ENCODE measurements around the gene SPEG. TPM values are rescaled to one million over a fixed set of nuclear protein-coding genes. Genes with fewer than 3 reads are reported as not detected.

Gene SPEG
- total RNA-seq, 2 donors from 2014 or later: 30.7 to 53.4 TPM

- Histone ChIP-seq H3K27ac (no peak overlapping the region), H3K9me3 (no peaks in the 10 kb centered on the region), H3K4me3 (no peak overlapping the region), H3K4me1 (replicated peaks) (peaks cover 6% of the 10 kb centered on the region), H3K27me3 (replicated peaks; ENCODE audit: insufficient read depth) (peaks cover 4% of the 10 kb centered on the region), H3K36me3 (no peaks in the 10 kb centered on the region)
- intact Hi-C loops (cut with DNase I): no loop called here
- no peak for DNase-seq (ENCODE audit: low spot score)
- 78% methylated on average over 8 of the region's 8 CpGs for WGBS
- TF ChIP-seq CTCF (IDR thresholded peaks at IDR 0.05): no peak
- TF ChIP-seq POLR2A (IDR thresholded peaks at IDR 0.05): no peak
- no peak for TF ChIP-seq POLR2AphosphoS5 (IDR thresholded peaks at IDR 0.05)
Measured at GRCh38 chr2:219486380-219486959, 51.8 kb downstream of the SPEG start.

- DNase-seq (ENCODE audit: low spot score): no peak
- TF ChIP-seq POLR2A (IDR thresholded peaks at IDR 0.05) (no peak), POLR2AphosphoS5 (IDR thresholded peaks at IDR 0.05) (no peak), CTCF (IDR thresholded peaks at IDR 0.05) (no peak)
- Histone ChIP-seq H3K4me3 (no peak overlapping the region), H3K4me1 (replicated peaks) (peaks cover 6% of the 10 kb centered on the region), H3K9me3 (no peaks in the 10 kb centered on the region), H3K27me3 (replicated peaks; ENCODE audit: insufficient read depth) (peaks cover 4% of the 10 kb centered on the region), H3K27ac (no peak overlapping the region), H3K36me3 (no peaks in the 10 kb centered on the region)
- intact Hi-C loops (cut with DNase I): no loop called here
- 93% methylated on average over 16 of the region's 17 CpGs for WGBS
Measured at GRCh38 chr2:219488149-219488843, 53.7 kb downstream of the SPEG start.

GRCh38 chr2:219488844-219489194 lies 54.2 kb downstream of the SPEG start:
- H3K27me3 ChIP-seq (replicated peaks; ENCODE audit: insufficient read depth): peaks cover under 1% of the 10 kb centered on the region
- TF ChIP-seq CTCF (IDR thresholded peaks at IDR 0.05) (no peak), POLR2A (IDR thresholded peaks at IDR 0.05) (no peak), POLR2AphosphoS5 (IDR thresholded peaks at IDR 0.05) (no peak)
- no peak overlapping the region for H3K27ac ChIP-seq
- DNase-seq (ENCODE audit: low spot score): no peak
- 89% methylated on average over 14 of the region's 14 CpGs for WGBS
- intact Hi-C loops (cut with DNase I): no loop called here
- H3K9me3 ChIP-seq: no peaks in the 10 kb centered on the region
- no peaks in the 10 kb centered on the region for H3K36me3 ChIP-seq
- peaks cover 6% of the 10 kb centered on the region for H3K4me1 ChIP-seq (replicated peaks)
- no peak overlapping the region for H3K4me3 ChIP-seq

GRCh38 chr2:219489315-219489714 lies 54.7 kb downstream of the SPEG start:
- Histone ChIP-seq H3K36me3 (no peaks in the 10 kb centered on the region), H3K4me3 (no peak overlapping the region)
- 91% methylated on average over 9 of the region's 9 CpGs for WGBS

More at GRCh38 chr2:219489315-219489714, 54.7 kb downstream of the SPEG start:
- H3K9me3 ChIP-seq: no peaks in the 10 kb centered on the region
- TF ChIP-seq CTCF (IDR thresholded peaks at IDR 0.05): no peak
- TF ChIP-seq POLR2AphosphoS5 (IDR thresholded peaks at IDR 0.05): no peak
- TF ChIP-seq POLR2A (IDR thresholded peaks at IDR 0.05): no peak
- H3K27me3 ChIP-seq (replicated peaks; ENCODE audit: insufficient read depth): no peaks in the 10 kb centered on the region
- intact Hi-C loops (cut with DNase I): no loop called here
- DNase-seq (ENCODE audit: low spot score): no peak
- H3K4me1 ChIP-seq (replicated peaks): peaks cover 3% of the 10 kb centered on the region
- no peak overlapping the region for H3K27ac ChIP-seq

Measured in prostate gland (tissue), 2 donors.